GM18505 (cell line): ENCODE measurements around the gene LRRC46.

ENCODE experiments used
- ATAC-seq: cut with Tn5 transposase; IDR thresholded peaks from one replicate; pipeline ENCODE4 v1.9.1; 2021; ENCODE audit not compliant: unreplicated experiment
- POLR2A ChIP-seq: IDR thresholded peaks from 4 replicates; pipeline ENCODE4 v1.6.1; 2011; ENCODE audit warnings: borderline replicate concordance; ENCODE audit not compliant: insufficient read depth, insufficient read length; ENCODE audit errors: extremely low read depth

Gene LRRC46

DNA sequence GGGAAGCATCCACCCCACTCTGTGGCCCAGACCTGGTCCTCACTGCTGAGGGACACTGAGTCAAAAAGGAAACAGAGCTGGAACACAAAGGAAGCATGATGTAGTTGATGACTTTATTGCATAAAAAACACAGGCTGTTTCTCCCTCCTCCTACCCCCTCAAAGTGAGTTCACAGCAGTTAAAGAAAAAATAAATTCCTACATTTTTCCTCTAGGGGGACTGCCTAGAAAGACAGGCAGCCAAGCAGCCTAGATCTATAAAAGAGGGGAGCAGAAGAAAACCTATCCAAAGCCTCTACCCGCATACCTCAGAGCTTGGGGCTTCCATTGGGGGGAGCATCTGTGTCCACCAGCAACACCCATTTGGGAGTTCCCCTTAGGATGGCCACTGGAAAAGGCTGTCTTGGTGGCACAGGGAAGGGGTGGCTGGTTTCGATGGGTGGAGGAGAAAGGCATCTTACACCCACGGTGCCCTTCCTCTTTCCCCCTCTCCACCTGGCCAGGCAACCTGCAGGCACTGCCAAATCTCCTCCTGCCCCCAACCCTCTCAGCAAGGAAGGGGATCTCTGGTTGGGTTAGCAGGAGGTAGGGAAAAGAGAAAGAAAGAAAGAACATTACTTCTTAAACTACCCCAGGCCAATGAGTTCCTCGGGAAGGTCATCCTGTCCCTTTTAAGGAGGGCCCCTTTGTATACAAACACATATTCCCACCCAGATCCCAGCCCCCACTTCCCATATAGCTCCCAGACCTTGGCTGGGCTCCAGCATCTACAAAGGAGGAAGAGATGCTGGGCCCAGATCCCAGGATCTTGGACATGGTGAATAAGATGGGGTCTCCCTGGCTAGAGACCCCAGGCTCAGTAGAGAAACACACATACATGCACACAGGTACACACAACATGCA is 13.6 kb downstream of the LRRC46 start:
- ATAC-seq, result no peak
- TF ChIP-seq POLR2A, result no peak

DNA sequence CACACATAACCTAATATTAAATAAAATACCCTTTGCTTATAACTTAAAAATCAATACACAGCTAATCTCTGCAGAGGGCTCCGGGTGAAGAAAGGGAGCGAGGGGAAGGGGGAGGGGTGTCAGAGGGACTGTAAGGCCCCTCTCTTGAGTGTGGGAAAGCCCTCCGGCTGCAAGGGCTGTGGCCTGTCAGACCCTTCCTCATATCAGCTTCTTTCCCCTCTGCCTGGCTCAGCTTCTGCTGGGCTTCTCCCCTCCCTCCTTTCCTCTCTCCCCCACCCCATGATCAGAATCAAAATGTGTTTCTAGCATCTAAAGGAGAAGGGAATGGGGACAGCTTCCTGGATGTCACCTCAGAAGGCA is 14.2 kb downstream of the LRRC46 start:
- no peak for ATAC-seq
- no peak for TF ChIP-seq POLR2A

DNA sequence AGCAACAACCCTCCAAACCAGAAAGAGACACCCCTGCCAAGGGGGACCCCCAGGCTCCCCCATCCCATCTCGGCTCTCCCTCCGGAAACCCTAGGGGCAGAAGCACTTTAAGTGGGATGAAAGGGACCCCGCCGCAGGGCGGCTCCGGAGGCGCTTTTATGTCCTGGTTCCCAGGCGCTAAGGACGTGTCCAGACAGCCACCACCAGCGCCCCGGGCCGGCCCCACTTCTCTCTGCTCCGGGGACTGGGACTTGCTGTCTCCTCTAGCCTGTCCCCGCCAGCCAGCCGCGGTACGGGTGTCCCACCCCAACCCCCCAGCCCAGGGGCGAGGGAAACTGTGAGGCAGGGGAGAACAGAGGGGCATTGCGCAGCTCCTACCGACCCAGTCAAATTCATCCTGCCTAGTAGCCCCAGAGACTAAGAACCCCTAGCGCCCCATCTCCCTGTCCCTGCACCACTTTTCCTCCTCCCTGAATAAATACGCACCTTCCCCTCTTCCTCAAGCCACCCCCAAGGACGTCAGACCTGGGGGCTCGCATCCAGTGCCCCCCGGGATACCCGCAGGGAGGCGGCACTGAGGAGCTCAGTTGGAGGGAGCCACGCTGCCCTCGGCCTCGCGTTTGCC is 15.4 kb downstream of the LRRC46 start:
- ATAC-seq, result no peak

DNA sequence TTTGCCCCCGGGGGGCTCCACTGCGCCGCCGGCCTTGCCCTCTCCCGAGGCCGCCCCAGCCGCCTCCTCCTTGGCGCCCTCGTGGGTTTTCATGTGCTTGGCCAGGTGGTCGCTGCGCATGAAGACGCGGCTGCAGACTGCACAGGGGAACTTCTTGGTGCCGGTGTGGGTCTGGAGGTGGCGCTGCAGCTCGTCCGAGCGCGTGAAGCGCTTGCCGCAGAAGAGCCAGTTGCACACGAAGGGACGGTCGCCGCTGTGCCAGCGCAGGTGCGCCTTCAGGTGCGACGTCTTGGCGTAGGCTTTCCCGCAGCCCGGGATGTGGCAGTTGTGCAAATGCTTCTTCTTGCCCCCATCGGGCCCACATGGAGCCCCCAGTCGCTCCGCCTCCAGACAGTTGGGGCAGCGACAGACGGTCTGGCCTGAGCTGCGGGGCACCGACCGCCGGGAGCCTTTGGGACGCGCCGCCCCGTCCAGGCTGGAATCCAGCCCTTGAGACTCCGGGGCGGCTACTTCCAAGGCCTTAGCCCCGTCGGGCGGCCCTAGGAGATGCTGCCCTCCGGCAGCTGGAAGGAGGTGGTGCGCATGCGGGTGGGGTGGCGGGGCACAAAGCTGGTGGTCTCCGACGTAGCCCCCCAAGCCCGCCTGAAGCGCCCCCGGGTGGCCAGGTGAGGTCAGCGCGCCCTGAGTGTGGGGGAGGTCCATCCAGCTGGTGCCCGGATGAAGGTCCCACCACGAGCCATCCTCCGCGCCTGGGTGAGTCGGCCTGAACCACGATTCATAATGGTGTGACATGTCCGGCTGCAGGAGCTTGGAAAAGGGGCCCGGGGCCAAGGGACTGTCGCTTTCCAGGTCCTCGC is 16.1 kb downstream of the LRRC46 start:
- no peak for ATAC-seq
- TF ChIP-seq POLR2A, result no peak

More for the DNA sequence above, 15.4 kb downstream of the LRRC46 start:
- no peak for TF ChIP-seq POLR2A

DNA sequence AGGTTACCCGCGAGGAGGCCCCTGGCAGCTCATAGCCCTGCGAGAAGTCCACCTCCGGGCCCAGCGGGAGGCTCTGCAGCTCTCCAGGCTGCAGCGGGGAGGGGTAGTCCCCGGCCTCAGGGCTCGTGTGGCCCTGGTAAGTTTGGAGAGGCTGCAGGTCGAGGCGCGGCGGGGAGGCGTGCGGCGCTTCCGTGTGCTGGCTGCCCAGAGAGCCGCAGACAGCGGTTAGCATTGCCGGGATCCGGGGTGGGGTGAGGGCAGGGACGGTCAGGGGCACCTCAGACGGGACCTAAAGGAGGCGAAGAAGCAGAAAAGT is 16.7 kb downstream of the LRRC46 start:
- no peak for ATAC-seq
- no peak for TF ChIP-seq POLR2A

DNA sequence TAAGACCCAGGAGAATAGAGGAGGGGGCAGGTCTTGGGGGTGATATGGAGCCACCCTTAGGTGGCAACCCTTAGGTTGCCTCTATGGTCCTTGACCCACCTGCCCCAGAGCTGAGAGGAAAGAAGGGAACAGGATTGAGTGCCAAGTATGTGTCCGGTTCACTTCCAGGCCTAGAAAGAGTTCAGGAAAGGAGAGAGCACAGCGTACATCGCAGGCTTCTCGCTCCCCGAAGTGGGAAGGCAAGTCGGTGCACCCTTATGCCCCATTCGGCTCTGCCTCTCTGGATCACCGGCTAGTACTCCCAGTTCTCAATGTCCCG is 18.9 kb downstream of the LRRC46 start:
- no peak for TF ChIP-seq POLR2A
- ATAC-seq, result no peak

DNA sequence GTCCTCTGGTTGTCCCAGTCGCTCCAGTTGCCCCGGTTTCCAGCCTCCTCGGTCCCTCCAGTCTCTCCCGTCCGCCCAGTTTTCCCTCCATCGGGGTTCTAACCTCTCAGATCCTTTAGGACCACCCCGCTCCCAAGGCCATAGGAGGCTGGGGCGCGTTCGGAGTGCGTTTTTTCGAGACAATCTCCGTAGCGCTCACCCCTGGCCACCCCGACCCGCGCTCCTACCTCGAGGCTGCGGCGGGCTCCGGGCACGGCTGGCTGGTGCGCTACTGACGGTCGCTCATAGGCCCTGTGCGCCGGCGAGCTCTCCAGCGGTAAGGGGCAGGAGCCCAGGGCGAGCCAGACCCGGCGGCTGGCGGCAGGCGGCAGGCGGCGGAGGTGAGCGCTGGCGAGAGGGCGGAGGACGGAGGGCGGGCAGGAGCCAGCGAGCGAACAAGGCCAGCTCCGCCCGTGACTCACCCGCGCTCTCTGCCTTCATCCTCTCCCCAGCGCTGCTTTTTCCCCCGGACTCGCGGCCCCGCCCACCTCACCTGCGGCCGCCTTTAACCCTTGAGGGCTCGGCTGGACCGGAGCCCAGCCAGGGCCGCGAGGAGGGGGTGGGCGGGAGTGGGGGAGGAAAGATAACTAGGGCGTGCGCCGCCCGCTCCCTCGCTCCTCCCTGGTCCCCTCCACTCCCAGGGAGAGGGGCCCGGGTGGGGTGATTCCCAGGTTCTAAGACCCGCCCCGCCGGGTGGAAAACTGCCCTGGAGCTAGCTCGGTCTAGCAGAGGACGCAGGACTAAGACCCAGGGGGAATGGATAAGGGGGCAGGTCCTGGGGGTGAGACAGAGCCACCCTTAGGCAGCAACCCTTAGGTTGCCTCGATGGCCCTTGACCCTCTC is 19.5 kb downstream of the LRRC46 start, which contains the start of gene SP6:
SP6 (minus strand) TSS at position 472 of the 882 bp plus-strand sequence. CDS start 2,734 bp downstream, outside the sequence.
- no peak for ATAC-seq
- no peak for TF ChIP-seq POLR2A

DNA sequence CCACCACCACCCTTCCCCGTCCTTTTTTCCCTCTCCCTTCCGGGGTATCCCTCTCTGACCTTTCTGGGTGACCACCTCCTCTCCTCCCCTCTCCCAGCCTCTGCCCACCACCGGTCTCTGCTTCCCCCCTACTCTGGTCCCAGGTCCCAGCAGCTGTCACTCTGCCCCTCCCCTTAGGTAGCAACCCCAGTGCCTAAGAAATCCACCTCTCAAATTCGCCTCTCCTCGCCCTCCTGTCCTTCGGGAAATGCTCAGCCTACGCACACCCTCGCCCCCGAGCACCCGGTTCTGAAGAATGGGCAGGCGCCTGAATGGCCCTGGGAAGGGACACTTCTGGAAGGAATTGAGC is 20.3 kb downstream of the LRRC46 start:
- ATAC-seq, result no peak
- TF ChIP-seq POLR2A, result no peak

DNA sequence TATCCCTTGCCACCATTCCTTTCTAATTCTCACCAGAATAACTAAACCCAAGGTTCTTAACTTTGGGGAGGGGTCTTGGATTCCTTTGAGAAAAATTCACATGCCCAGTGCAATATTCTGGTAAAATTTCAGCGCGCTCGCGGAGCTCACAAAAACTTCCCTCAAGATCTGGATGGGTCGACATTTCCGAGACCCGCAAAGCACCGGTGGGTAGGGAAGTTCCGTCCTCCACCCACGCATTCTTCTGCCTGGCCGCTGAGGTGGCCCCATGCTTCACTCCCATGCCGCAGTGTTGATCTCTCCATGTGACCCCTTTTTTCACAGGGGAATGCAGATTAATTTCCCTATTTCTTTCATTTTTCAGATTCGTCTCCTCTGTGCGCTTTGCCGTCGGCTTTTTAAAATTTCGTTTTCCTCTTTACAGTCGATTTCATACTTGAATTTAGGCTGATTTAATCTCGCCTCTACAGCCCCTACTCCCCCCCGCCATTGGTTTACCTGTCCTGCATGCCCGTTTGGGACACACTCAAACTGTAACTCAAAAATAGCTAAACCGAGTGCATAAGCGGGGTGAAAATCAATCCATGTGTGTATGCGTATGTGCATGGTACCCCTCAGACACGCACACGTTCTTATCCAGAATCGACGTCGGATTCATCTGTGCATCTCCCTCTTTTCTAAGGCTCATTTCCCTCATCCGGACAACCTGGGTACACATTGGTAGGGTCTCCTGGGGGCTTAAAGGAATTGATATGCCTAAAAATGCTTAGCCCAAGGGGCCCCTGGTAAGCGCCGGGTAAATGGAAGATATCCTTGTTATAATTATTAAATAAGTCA is 20.9 kb downstream of the LRRC46 start:
- no peak for ATAC-seq
- TF ChIP-seq POLR2A, result no peak

DNA sequence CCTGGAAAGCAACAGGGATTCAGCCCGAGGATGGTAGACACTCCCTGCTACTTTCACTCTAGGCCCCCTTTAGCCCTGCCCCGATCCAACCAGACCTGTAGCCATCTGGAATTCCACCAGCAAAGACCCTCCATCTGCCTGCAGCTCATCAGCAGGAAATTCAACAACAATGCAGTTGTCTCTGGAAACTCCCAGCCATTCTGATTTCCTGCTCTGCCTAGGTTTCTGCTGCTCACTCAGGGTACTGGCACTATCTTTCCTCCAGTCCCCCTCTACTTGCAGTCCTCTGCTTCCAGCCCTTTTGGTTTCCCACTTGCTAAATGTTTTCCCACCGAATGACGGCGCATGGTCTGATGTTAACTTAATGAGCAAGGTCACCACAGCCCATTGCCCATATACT is 22.1 kb downstream of the LRRC46 start:
- no peak for TF ChIP-seq POLR2A

DNA sequence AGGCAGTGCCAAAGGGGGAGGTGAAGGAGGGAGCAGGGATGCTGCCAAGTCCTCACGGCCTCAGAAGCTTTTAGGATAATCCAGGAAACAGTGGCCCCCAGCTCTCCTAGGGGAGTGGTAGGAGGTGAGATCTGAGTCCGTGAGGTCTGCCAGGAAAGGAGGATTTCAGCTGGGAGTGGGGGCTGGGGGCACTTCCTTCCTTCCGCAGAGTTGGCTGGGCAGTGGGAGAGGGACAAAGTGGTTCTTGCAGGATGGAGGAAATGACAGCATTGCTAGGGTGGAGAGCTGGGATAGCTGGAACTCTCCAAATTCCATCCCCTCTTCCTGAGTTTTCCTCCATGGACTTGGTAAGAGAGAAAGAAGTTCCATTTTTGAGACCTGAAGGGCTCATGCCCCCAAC is 24.3 kb downstream of the LRRC46 start:
- no peak for TF ChIP-seq POLR2A
- ATAC-seq, result no peak

More for the DNA sequence above, 22.1 kb downstream of the LRRC46 start:
- no peak for ATAC-seq

DNA sequence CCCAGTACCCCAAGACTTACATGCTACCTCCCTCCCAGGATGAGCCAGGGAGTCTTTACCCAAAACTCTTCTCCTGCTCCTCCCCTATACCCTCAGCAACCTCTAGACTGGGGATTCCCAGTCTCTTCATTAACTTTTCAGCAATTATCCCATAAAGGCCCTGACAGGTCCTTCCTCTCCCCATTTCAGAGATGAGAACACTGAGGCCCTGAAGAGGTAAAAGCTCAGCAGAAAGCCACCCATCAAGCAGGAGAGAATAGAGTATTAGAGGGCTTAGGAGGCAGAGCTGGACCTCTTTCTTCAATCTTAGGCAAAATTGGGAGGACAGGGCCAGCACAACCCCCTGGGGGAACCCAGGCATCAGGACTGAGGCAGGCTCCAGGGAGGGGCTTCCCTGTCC is 25.4 kb downstream of the LRRC46 start:
- no peak for TF ChIP-seq POLR2A
- no peak for ATAC-seq
